NCI-H1092 treated with DMSO at 0.1 percent for 48 hours (cell line): ENCODE measurements around the gene SREBF1.

Experiments
- DNase-seq: peaks from one replicate; lab custom pipeline; 2025; lab: John Stamatoyannopoulos, UW

SREBF1 gene

DNA sequence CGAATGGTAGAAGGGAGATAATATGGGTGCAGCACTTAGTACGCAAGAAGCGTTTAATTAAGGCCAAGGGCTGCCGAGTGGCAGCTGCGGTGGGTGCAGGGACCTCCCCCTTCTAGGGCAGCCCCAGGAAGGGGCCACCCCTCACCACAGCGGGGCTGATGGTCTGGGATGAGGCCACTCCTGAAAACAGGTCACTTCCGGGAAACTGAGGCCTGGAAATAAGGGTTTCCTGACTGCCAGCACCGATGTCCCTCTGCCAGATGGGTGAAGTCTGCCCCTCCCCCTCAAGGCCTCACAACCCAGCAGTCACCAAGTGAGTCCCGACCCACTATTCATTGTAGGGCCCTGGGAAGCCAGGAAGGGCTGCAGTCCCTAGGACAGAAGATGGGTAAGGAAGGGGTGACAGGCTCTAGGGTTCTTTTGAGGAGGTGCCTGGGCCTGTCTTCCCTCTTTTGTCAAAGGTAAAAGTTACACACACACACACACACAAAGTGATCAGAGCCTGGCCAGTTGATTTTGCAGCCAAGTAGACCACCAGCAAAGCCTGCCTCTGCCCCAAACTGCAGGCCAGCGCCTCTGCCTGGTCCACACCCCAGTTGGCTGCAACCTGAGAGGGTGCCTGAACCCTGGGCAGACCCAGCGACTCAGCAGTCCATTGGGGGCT is 12.5 kb downstream of the SREBF1 start:
- DNase-seq, result no peak

DNA sequence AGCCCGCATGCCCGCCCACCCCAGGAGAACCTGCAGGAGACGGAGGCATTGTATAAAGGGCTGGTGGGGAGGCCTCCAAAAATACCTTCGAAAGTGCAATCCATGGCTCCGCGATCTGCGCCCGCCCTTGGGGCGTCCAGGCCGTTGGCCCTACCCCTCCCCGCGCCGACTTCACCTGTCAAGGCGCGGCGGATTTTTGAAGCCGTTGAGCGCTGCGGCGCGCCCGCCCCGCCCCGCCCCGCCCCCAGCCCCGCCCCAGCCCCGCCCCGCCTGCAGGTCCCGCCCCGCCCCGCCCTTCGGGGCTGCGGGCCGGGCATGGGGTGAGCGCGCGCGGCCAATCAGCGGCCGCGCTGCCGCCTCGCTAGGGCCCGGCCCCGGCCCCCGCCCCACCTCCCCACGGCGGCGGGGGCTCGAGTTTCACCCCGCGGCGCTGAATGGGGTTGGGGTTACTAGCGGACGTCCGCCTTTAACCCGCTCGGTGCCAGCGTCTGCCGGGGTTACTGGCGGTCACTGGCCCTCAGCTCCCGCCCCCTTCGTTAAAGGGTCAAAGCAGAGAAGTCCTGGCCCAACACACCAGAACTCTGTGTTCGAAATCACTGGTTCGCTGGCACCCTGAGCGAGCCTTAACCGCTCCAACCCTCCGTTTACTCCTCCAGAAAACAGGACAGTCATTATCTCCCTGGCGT is 13.2 kb downstream of the SREBF1 start:
- peak; percentile 72 for DNase-seq

DNA sequence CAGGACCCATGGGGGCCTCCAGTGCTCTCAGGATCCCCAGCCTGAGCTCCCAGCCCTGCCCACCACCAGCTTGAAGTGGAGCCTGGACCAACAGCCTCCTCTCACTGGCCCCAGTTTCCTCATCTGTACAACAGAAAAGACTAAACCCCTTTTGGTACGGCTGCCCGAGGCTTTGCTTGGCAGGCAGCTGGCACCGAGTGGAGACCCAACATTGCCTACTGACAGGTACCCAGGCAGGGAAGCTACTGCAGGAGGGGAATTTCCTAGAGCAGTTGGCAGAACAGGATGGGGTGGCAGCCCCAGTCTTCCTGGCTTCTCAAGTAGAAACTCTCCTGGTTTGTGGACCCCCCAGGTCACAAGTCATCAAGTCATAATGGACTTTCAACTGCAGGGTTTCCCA is 14.2 kb downstream of the SREBF1 start:
- no peak for DNase-seq

DNA sequence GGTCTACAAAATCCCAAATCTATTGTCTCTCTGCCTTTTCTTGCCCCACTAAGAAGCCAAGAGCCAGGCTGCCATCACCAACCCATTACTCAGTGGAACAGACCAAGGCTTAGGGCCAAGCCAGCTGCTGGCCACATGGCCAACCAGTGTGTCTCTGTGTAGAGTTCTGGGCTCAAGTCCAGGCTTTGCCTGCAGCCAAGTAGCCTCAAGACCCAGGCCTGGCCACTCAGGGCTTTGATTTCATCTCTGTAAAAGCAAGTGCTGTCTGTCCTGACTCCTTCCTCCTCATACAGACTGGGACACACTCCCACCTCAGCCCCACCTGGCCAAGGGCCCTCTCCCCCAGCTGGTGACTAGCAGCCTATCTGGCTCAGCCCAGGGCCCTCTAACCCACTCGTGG is 14.6 kb downstream of the SREBF1 start:
- DNase-seq, result no peak

DNA sequence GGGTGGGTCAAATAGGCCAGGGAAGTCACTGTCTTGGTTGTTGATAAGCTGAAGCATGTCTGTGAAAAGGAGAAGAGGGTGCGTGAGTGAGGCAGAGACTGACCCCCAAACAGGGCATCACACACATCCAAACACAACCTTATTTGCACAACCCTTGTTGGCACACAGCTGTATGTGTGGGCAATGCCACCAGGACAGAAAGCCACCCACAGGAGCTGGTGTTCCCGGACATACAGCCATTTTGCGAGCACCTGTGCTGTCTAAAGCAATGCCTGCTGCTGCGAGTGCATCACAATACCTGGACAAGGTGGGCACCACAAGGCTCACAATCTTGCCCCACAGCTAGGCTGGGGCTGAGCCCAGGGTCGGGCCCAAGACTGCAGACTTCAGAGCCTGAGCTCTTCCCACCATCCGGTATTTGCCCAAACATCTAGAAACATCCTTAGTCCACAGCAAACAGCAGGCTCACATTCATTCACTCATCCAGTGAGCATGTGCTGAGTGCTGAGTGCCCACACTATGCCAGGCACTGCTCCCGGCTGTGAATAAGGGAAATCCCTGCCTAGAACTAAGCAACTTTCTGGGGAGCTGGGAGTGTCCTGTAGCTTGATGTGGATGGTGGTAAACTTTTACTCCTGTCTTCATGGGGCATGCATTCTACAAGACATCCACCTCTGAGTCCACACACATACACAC is 16.2 kb downstream of the SREBF1 start:
- DNase-seq, result no peak

DNA sequence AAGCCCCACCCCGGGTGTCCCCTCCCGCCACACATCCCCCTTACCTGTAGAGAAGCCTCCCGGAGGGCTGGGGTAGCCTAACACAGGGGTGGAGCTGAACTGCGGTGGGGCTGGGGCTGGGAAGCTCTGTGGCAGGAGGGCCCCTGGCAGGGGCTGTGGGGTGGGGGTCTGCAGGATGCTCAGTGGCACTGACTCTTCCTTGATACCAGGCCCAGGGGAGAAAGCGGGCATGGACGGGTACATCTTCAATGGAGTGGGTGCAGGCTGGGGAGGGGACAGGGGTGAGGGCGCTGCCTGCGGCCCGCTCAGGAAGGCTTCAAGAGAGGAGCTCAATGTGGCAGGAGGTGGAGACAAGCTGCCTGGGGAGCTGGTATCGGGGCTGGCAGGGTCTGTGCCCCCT is 16.7 kb downstream of the SREBF1 start:
- DNase-seq, result no peak

DNA sequence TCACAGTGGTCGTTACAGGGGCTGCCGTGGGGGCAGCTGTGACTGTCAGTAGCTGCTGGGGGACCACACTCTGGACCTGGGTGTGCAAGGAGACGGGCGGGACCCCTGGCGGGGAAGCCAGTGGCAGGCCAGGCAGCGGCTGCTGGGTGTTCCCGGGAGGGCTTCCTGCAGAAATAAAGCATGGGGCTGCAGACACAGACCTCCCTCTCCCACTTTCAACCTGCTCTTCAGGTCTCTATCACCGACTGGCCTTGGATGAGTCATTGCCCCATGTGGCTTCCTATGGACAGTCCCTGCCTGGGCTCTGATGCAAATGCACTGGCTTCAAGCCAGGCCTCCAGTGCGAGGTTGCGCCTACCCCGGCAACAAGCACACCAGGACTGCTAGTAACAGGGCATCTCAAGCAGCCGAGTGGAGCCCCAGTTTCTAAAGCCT is 17.2 kb downstream of the SREBF1 start:
- DNase-seq, result no peak

DNA sequence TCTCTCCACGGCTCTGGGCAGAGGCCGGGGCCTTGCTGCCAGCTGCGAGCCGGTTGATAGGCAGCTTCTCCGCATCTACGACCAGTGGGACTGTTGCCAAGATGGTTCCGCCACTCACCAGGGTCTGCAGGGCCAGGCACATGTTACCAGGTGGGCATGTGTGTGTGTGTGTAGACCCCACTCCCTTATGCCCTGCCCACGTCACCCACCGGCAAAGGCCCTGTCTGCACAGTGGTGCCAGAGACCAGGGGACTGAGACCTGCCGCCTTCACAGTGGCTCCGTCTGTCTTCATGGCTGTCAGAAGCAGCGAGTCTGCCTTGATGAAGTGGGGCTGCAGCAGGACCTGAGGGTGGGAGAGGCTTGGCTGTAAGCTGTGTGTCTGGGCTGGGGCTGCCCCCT is 17.7 kb downstream of the SREBF1 start:
- no peak for DNase-seq

DNA sequence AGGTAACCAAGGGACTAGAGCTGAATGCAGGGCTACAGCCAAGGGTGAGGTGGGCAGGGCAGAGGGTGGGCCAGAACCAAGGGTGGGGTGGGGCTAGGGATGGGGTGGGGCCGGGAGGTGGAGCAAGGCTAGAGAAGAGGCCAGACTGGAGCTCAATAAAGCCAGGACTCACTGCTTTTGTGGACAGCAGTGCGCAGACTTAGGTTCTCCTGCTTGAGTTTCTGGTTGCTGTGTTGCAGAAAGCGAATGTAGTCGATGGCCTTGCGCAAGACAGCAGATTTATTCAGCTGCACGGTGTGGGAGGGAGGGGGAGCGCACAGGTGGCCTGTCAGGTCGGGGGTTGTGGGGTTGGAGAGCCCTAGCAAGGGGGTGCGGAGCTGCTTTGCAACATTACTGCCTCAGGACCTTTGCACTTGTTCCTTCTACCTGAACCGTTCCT is 18.7 kb downstream of the SREBF1 start:
- DNase-seq, result no peak

DNA sequence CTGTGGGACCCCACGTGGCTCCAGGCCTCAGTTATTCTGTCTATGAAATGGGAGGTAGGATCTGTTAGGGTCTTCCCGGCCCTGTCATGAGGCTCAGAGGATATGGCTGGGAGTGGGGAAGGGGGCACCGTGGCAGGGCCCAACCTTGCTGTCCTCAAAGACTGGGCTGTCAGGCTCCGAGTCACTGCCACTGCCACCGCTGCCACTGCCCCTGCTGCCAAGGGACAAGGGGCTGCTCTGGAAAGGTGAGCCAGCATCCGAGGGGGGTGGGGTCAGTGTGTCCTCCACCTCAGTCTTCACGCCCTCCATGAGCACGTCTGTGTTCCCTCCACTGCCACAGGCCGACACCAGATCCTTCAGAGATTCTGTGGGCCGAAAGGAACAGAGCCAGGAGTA is 19.2 kb downstream of the SREBF1 start:
- DNase-seq, result no peak

DNA sequence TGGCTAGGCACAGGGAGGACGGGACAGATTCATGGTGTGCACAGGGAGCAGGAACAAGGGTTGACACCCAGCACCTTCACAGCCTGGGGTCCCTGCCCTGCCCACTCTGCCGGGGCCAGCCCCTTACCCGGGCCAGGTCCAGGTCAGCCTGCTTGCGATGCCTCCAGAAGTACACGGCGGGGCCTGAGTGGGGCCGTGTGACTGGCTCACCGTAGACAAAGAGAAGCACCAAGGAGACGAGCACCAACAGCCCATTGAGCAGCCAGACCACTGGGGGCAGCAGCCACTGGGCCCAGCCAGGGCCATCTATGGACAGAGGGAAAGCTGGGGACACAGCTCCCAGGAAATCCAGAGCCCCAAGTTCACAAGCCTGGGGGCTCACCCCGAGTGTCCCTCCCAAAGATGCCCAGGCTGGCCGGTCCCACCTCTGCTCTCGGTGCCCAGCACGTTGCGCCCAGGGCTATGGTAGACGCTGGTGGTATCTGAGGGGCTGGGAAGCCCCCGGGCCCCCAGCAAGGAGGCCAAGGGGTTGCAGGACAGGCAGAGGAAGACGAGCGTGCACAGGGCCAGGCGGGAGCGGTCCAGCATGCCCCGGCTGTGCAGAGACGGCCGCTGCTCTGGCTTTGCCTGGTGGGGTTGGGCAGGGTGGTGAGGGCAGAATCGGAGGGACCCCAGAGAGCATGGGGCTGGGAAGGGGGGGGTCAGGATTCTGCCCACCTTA is 19.8 kb downstream of the SREBF1 start:
- no peak for DNase-seq

DNA sequence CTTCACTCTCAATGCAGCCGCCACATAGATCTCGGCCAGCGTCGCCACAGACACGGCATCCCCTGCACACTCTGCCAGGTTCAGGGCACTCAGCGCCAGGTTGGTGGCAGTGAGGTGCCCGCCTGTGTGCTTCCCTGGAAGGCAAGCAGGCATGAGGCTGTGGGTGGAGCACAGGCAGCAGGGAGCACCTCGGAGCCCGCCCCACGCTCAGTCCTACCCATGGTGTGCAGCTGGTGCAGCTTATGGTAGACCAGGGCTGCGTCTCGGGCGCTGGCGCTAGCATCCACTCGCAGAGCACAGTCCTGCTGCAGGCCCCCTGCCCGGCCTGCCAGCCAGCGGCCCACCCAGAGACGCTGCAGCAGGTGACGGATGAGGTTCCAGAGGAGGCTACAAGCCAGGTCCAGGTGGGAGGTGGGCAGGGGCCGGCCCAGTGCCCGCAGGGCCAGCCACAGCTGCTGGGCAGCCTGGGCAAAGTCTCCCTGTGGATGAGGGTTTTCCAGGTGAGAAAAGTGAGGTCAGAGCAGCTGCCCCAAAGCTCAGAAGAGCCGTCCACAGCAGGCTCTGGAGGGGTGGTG is 20.5 kb downstream of the SREBF1 start:
- DNase-seq, result no peak

DNA sequence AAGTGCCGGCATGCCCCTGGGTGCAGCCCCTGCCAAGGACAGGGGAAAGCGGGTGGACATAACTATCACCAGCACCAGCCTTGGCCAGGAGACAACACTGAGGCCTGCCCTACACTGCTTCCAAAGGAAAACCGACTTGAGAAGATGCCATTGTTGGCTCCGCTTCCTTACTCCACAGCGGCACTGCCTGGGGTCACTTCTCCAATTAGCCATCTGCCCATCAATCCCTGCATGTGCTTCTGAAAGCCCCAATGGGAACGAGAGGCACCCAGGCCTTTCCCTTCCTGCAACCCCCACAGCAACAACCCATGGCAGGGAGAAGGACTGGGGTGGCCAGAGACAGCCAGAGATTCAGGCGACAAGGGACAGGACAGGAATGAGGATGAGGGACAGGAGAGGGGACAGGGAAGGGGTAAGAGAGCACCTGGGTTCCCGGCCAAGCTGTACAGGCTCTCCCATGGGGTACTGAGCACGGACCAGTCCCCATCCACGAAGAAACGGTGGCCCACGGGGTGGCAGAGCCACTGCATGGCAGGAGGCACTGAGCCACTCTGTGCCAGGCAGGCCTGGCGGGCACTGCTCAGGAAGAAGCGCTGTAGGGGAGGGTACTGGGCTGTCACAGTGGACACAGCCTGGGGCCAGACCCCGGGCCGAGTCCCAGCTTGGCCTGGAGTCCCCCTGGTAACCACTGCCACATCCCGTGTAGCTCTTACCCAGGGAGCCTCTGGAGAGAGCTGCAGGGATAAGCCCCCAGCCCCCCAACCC is 21.2 kb downstream of the SREBF1 start:
- DNase-seq, result no peak

DNA sequence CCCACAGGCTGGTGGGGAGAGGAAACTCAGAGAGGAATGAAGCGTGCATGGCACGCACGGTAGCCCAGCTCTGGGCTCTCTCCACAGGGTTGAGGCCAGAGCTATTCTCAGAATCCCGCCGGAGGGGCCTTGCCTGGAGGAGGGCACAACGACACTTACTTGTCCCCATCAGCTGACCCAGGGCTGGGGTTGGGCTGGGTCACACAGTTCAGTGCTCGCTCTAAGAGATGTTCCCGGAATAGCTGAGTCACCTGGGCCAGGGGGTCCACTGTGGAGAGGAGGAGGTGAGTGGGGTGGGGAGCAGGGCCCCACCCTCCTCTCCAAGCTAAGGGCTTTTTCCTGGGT is 21.8 kb downstream of the SREBF1 start:
- DNase-seq, result no peak

DNA sequence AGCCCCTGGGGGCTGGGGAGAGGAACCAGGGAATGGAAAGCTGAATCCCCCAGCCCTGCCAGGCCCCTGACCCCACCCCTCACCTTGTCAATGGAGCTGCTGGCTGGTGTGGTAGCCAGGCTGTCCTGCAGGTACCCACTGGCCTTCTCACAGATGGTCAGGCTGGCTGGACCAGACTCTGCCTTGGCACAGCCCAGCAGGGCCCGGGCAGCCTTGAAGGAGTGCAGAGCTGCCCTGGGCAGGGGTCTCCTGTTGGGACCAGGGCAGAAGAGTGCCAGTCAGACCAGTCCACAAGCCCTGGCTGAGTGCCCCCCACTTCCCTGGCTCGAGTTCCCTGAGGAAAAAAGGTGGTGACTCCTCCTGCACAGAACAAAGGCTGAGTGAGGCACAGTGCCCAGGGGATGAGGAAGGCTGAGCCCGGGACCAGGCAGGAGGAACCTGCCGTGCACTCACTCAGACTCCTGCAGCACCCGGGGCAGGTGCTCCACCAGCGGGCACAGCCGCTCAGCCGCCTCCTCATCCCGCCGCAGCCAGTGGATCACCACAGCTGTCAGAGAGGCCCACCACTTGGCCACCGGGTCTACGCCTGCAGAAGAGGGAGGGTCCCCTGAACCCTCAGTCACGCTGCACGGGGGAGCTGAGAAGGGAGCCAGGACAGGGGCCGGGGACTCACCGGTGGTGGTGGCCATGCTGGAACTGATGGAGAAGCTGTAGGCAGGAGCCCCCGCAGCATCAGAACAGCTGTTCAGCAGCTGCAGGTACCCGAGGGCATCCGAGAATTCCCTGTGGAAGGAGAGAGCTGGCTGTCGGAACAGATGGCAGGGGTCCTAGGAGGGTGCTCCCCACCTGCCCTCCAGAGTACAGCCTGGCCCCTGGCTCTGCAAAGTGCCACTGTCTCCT is 22.4 kb downstream of the SREBF1 start:
- DNase-seq, result no peak

DNA sequence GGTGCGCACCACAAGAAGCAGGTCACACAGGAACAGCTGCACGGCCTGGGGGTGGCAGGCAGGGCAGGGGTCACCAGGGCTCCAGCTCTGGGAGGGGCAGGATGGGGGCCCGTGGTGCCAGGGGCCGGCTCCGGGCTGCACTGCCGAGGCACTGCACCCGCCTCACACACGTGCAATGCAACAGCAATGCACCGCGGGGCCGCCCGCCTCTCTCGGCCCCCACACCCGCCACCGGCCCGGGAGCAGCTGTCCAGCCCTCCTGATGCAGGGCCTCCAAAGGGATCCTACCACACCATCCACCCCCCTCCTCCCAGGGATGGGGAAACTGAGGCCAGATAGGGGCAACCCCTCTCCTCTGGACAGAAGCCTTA is 23.1 kb downstream of the SREBF1 start:
- no peak for DNase-seq

DNA sequence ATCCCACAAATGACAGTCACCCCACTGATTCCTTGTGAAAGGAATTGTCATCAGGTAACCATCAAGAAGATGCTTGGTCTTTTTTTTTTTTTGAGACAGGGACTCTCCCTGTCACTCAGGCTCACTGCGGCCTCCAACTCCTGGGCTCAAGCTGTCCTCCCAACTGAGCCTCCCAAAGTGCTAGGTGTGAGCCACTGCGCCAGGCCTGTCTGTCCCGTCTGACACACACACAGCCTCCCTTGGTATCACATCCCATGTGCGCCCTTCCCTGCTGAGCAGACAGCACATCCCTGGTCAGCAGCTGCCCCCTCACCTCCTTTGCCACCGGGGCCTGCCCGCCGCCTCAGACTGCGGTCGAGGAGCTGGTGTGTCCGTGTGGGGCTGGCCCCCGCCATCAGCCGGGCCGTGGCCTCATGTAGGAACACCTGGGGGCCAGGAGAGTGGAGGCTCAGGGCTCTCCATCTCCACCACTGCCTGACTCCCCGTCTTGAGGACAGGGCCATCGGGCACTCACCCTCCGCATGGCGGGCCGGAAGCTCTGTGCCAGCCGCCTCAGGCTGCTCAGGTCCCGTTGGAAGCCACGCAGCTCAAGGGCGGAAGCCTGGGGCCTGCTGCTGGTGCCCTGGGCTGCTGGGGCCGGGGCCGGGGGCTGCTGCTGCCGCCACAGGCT is 23.6 kb downstream of the SREBF1 start:
- no peak for DNase-seq

DNA sequence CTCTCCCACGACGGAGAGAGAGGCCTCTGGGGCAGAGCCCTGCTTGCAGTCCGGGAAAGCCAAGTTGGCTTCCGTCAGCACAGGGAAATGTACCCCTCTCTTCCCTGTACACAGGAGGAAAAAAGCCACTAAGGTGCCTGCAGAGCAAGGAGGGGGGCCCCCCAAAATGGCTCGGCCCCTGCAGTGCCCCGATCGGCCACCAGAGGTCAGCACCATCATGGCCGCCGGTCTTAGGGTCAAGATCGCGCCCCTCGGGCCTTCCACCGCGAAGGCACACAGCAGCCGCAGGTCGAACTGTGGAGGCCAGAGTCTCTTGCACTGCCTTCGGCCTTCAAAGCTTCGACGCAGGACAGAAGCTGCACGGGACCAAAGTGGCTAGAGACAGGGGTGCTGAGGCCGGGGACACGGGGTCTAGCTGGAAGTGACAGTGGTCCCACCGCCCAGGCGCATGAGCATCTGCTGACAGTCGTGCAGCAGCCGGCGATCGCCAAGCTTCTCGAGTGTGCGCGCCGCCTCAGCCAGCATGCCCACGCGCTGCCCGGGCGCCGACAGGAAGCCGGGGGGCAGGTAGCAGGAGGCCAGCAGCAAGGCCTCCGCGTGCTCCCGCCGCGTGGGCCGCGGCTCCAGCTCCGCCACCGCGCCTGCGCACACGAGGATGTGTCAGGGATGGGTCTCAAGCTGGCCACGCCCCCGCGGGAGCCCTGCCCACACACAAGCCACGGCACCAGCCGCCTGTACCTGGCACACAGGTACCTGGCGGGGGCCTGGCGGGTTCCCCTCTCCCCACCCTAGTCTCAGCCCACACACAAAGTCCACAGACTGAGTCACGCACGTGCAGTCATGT is 24.4 kb downstream of the SREBF1 start:
- no peak for DNase-seq
